Upper lobe of right lung (tissue), 1 donor: Measurements from ENCODE around the gene SUMF2. TPM values are rescaled to one million over a fixed set of nuclear protein-coding genes. Genes with fewer than 3 reads are reported as not detected.
"Not testable (repeated sequence)": the region's sequence is repeated elsewhere in the genome, so short reads cannot be mapped to it uniquely, and the experiment has no call there.

Experiments
- ATAC-seq: fragments of 200-7000 bp; cut with Tn5 transposase; one replicate; pipeline ENCODE4 v1.9.1; 2020; ENCODE audit warnings: mild to moderate bottlenecking, moderate library complexity
- DNase-seq: peaks from one replicate; pipeline ENCODE4 v3.0.0-alpha.2; 2020
- H3K27ac ChIP-seq: fragments of 200-600 bp; one replicate; pipeline ENCODE4 v1.8.0; 2022
- H3K27me3 ChIP-seq: fragments of 200-600 bp; one replicate; pipeline ENCODE4 v1.8.0; 2022; ENCODE audit warnings: mild to moderate bottlenecking
- H3K36me3 ChIP-seq: fragments of 200-600 bp; one replicate; pipeline ENCODE4 v1.8.0; 2022
- H3K4me1 ChIP-seq: fragments of 200-600 bp; one replicate; pipeline ENCODE4 v1.8.0; 2022
- H3K4me3 ChIP-seq: fragments of 200-600 bp; one replicate; pipeline ENCODE4 v1.8.0; 2022; ENCODE audit warnings: mild to moderate bottlenecking
- H3K9me3 ChIP-seq: fragments of 200-600 bp; one replicate; pipeline ENCODE4 v1.8.0; 2022
- intact Hi-C: fragments of 100-400 bp; cut with DNase I; formaldehyde crosslinking; loops from one replicate; pipeline ENCODE4 v1.11.0; 2022
- total RNA-seq: library from RNA; stranded (reverse); fragmentation: NEBNext Ultra II Directional; extraction: Animal tissue kit (Norgen Biotek cat#: 25700); gene quantifications from one replicate; pipeline ENCODE4 v1.2.1, GENCODE V29; 2021
- TF ChIP-seq, protein P1 (sequence below): fragments of 200-600 bp; IDR thresholded peaks from one replicate; pipeline ENCODE4 v1.8.0; 2022; ENCODE audit warnings: antibody characterized with exemption
- donor health status: DM: no; HTN: yes; CAD: no; lungs with severe emphysema.

Gene SUMF2
- total RNA-seq, 1 donor from 2014 or later: 167 TPM

DNA sequence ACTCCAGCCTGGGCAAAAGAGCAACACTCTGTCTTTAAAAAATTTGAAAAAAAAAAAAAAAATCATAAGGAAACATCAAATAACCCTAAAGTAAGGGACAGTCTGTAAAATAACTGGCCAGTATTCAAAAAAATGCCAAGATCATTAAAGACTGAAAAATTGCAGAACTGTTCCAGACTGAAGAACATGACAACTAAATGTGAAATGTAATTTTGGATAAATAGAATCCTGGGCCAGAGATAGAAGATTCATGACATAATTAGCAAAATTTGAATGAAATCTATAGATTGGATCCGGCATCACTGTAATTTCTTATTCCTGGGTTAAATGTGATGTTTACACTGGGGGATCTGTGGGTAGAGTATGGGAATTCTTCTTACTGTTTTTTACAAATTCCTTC is 15.8 kb upstream of the SUMF2 start:
- intact Hi-C loops: no loop called here
- H3K4me1 ChIP-seq: peaks cover 35% of the 10 kb centered on the region
- no peak for ATAC-seq
- no peaks in the 10 kb centered on the region for H3K27me3 ChIP-seq
- H3K9me3 ChIP-seq: no peaks in the 10 kb centered on the region
- DNase-seq: peak; percentile 5
- TF ChIP-seq, protein P1, sequence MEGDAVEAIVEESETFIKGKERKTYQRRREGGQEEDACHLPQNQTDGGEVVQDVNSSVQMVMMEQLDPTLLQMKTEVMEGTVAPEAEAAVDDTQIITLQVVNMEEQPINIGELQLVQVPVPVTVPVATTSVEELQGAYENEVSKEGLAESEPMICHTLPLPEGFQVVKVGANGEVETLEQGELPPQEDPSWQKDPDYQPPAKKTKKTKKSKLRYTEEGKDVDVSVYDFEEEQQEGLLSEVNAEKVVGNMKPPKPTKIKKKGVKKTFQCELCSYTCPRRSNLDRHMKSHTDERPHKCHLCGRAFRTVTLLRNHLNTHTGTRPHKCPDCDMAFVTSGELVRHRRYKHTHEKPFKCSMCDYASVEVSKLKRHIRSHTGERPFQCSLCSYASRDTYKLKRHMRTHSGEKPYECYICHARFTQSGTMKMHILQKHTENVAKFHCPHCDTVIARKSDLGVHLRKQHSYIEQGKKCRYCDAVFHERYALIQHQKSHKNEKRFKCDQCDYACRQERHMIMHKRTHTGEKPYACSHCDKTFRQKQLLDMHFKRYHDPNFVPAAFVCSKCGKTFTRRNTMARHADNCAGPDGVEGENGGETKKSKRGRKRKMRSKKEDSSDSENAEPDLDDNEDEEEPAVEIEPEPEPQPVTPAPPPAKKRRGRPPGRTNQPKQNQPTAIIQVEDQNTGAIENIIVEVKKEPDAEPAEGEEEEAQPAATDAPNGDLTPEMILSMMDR: no peak
- no peak overlapping the region for H3K27ac ChIP-seq
- H3K36me3 ChIP-seq: peaks cover 6% of the 10 kb centered on the region
- H3K4me3 ChIP-seq: no peak overlapping the region

DNA sequence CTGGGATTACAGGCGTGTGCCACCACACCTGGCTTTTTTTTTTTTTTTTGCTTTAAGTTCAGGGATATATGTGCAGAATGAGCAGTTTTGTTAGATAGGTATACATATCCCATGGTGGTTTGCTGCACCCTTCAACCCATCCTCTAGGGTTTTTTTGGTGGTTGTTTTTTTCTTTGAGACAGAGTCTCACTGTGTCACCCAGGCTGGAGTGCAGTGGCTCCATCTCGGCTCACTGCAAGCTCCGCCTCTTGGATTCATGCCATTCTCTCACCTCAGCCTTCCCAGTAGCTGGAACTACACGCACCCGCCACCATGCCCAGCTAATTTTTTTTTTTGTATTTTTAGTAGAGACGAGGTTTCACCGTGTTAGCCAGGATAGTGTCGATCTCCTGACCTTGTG is 15.3 kb upstream of the SUMF2 start:
- H3K27me3 ChIP-seq, H3K4me3 ChIP-seq, intact Hi-C loops, H3K27ac ChIP-seq, H3K9me3 ChIP-seq, ATAC-seq: not testable (repeated sequence)
- DNase-seq: peak; percentile 46
- H3K36me3 ChIP-seq: peaks cover 11% of the 10 kb centered on the region
- H3K4me1 ChIP-seq: peaks cover 35% of the 10 kb centered on the region

DNA sequence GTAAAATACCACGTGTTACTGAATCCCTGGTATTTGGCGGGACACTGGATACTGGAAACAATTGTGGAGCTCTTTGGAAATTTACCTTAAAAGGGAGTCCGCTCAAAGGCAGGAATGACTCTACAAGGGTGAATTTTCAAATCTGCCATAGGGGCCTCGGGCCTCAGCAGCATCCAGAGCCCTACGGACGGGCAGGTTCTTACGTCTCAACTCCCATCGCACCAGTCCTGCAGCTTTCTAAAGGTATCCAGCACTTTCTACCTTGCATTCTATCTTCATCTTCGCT is 13.1 kb upstream of the SUMF2 start:
- H3K36me3 ChIP-seq: peaks cover 33% of the 10 kb centered on the region
- H3K27ac ChIP-seq: peak overlapping the region; percentile 92
- intact Hi-C loops: no loop called here
- H3K4me1 ChIP-seq: peaks cover 33% of the 10 kb centered on the region
- no peak for ATAC-seq
- TF ChIP-seq, protein P1: no peak
- H3K27me3 ChIP-seq: no peaks in the 10 kb centered on the region
- DNase-seq: no peak
- H3K9me3 ChIP-seq: no peaks in the 10 kb centered on the region
- peak overlapping the region; percentile 69 for H3K4me3 ChIP-seq

DNA sequence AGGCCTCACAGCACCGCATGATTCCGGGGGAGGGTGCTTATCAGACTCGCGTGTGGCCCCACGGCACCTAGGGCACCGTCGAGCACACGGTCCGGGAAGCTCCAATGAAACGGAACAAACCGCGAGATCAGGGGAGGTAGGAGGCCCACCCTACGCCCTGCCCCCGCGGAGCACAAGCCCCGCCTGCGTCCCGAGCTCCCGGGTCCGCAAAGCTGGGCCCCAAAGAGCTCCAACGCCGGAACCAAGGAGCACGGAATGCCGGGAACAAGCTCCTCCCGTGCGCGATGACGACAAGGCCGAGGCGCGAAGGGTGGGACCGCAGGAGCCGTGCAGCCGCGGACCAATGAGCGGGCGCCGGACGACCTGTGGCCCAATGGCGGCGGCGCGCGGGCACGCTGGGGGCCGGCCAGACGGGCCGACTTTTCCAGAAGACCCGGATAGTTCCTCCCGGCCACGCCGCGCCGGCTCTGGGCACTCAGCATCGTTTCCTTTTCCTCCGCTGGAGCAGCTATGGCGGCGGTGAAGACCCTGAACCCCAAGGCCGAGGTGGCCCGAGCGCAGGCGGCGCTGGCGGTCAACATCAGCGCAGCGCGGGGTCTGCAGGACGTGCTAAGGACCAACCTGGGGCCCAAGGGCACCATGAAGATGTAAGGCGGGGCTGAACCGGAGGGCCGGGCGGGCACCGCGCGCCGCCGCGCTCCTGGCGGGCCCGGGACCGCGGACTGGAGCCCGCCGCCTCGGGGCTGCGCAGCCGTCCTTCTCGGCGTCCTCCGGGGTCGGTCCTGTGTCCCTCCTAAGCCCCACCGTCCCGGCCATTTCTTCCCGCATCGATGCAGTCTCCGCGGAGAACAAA is 12.5 kb upstream of the SUMF2 start, which contains the start of the genes CCT6A and PSPH:
CCT6A (plus strand) TSS at position 427 of the 853 bp plus-strand sequence; CDS start at position 511, 84 bp downstream.
PSPH (minus strand) TSS at position 106 of the 853 bp plus-strand sequence. CDS start 30,232 bp downstream, outside the sequence.
- H3K36me3 ChIP-seq: peaks cover 39% of the 10 kb centered on the region
- peak within 1 kb of the TSS; percentile 92 for H3K27ac ChIP-seq
- intact Hi-C loops: no loop called here
- peaks cover 28% of the 10 kb centered on the region for H3K4me1 ChIP-seq
- no peaks in the 10 kb centered on the region for H3K27me3 ChIP-seq
- no peaks in the 10 kb centered on the region for H3K9me3 ChIP-seq
- peak; percentile 99 for DNase-seq
- TF ChIP-seq, protein P1: no peak
- ATAC-seq: peak; percentile 99
- peak within 1 kb of the TSS; percentile 69 for H3K4me3 ChIP-seq

DNA sequence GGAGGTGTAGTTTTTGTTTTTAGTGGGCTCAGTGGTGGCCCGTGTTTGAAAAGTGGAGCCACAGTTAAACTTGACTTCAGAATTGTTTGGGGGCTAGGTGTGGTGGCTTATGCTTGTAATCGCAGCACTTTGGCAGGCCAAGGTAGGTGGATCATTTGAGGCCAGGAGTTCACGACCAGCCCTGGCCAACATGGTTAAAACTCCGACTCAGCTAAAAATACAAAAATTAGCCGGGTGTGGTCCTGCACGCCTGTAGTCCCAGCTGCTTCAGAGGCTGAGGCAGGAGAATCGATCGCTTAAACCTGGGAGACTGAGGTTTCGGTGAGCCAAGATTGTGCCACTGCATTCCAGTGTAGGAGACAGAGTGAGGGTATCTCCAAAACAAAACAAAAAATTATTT is 10.7 kb upstream of the SUMF2 start:
- ATAC-seq: no peak
- DNase-seq: peak; percentile 4
- H3K36me3 ChIP-seq: peaks cover 57% of the 10 kb centered on the region

DNA sequence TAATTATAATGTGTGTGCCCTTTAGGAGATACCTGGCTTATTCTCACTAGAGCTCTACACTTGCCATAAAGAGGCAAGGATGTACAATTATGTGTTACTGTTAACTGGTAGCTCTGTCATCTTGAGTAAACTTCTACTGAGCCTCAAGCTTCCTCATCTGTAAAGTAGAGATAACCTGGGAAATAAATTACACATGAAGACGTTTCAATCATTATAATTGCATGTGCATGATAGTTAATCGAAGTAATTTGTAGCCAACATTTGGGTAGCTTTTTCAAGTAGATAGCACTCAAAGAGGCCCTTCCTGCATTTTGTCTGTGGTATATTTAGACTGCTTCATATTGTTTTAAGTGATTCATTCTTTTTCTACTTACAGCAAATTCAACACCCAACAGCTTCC is 10.1 kb upstream of the SUMF2 start:
- H3K9me3 ChIP-seq: no peaks in the 10 kb centered on the region
- H3K36me3 ChIP-seq: peaks cover 63% of the 10 kb centered on the region
- DNase-seq: no peak
- intact Hi-C loops: no loop called here
- no peak overlapping the region for H3K27ac ChIP-seq
- TF ChIP-seq, protein P1: no peak
- H3K4me1 ChIP-seq: peaks cover 17% of the 10 kb centered on the region
- H3K27me3 ChIP-seq: no peaks in the 10 kb centered on the region
- ATAC-seq: no peak
- no peak overlapping the region for H3K4me3 ChIP-seq

More for the DNA sequence above, 10.7 kb upstream of the SUMF2 start:
- no peak overlapping the region for H3K27ac ChIP-seq
- H3K4me3 ChIP-seq: no peak overlapping the region
- no peaks in the 10 kb centered on the region for H3K9me3 ChIP-seq
- intact Hi-C loops: no loop called here
- no peaks in the 10 kb centered on the region for H3K27me3 ChIP-seq
- TF ChIP-seq, protein P1: no peak
- H3K4me1 ChIP-seq: peaks cover 17% of the 10 kb centered on the region
